T-cell (primary cell): ENCODE results near the gene SLC13A5. TPM values are rescaled to one million over a fixed set of nuclear protein-coding genes. Genes with fewer than 3 reads are reported as not detected.
"Not testable (repeated sequence)": the region's sequence is repeated elsewhere in the genome, so short reads cannot be mapped to it uniquely, and the experiment has no call there.

Source experiments
- ATAC-seq, 4 experiments: fragments of 200-7000 bp in 3 of 4; fragments of 150-1000 bp in 1 of 4; cut with Tn5 transposase; replicated peaks in 1 of 4; 1 replicate in 3 of 4; 2 replicates in 1 of 4; pipeline ENCODE4 v1.10.0; 2021; ENCODE audit warnings: moderate library complexity in 3 of 4, mild to moderate bottlenecking in 2 of 4, moderate number of reproducible peaks in 1 of 4
- CTCF ChIA-PET, 2 donors: fragments of 300-600 bp; sonication (Branson Sonifier 250); formaldehyde crosslinking; loops; one replicate each; lab custom pipeline; 2022; ENCODE audit warnings: antibody characterized with exemption in 2 of 2; lab: Charles Lee
- POLR2A ChIA-PET, 2 donors: fragments of 300-600 bp; sonication (Branson Sonifier 250); formaldehyde crosslinking; loops; one replicate each; lab custom pipeline; 2022; ENCODE audit warnings: antibody characterized with exemption in 2 of 2; lab: Charles Lee
- DNase-seq, 35 experiments: peaks; one replicate each; pipeline versions ENCODE4 v3.0.0 to v3.0.0-alpha.2; 2013 to 2023
- H3K27ac ChIP-seq: one replicate; pipeline ENCODE4 v1.5.1; 2013; ENCODE audit warnings: low read length
- H3K27me3 ChIP-seq, 2 experiments: replicated peaks in 1 of 2; 1 replicate in 1 of 2; 2 replicates in 1 of 2; pipeline versions ENCODE4 v1.6.1 to v1.7.0; 2013; ENCODE audit warnings: low read length in 1 of 2, mixed read lengths in 1 of 2; ENCODE audit not compliant: control insufficient read depth in 2 of 2, insufficient read depth in 2 of 2; ENCODE audit errors: extremely low read depth in 1 of 2
- H3K36me3 ChIP-seq, 2 donors: 1 replicate in 1 of 2; 2 replicates in 1 of 2; pipeline versions ENCODE4 v1.6.1 to v1.7.0; 2013; ENCODE audit warnings: low read length in 1 of 2; ENCODE audit not compliant: control insufficient read depth in 2 of 2, insufficient read depth in 1 of 2; ENCODE audit errors: extremely low read depth in 1 of 2
- H3K4me1 ChIP-seq, 2 experiments: 1 replicate in 1 of 2; 2 replicates in 1 of 2; pipeline versions ENCODE4 v1.6.1 to v1.7.0; 2013; ENCODE audit warnings: low read length in 2 of 2, mixed read lengths in 1 of 2; ENCODE audit not compliant: insufficient read depth in 2 of 2, control insufficient read depth in 1 of 2; ENCODE audit errors: extremely low read depth in 1 of 2
- H3K4me3 ChIP-seq, 2 donors: 1 replicate in 1 of 2; 2 replicates in 1 of 2; pipeline versions ENCODE4 v1.5.1 to v1.7.0; 2013; ENCODE audit warnings: mild to moderate bottlenecking in 2 of 2, low read length in 1 of 2, moderate library complexity in 1 of 2; ENCODE audit not compliant: control insufficient read depth in 1 of 2; ENCODE audit errors: extremely low read depth in 1 of 2
- H3K9me3 ChIP-seq: 2 replicates; pipeline ENCODE4 v1.7.0; 2013
- H3K27ac Mint-ChIP-seq, 2 donors: one replicate each; pipeline ENCODE4 v1.8.0; 2020 to 2021; ENCODE audit warnings: mild to moderate bottlenecking in 2 of 2, mixed read lengths in 2 of 2
- H3K27me3 Mint-ChIP-seq, 2 donors: one replicate each; pipeline ENCODE4 v1.8.0; 2021 to 2022; ENCODE audit warnings: mixed read lengths in 2 of 2
- H3K36me3 Mint-ChIP-seq: one replicate; pipeline ENCODE4 v1.8.0; 2021; ENCODE audit warnings: mixed read lengths
- H3K4me1 Mint-ChIP-seq, 3 donors: one replicate each; pipeline ENCODE4 v1.8.0; 2020 to 2022; ENCODE audit warnings: mixed read lengths in 3 of 3, mild to moderate bottlenecking in 1 of 3
- H3K4me3 Mint-ChIP-seq, 3 donors: one replicate each; pipeline ENCODE4 v1.8.0; 2020 to 2022; ENCODE audit warnings: mild to moderate bottlenecking in 3 of 3, mixed read lengths in 3 of 3, moderate library complexity in 3 of 3
- H3K9me3 Mint-ChIP-seq, 3 donors: one replicate each; pipeline ENCODE4 v1.8.0; 2020 to 2022; ENCODE audit warnings: mixed read lengths in 3 of 3
- WGBS: methylation state at CpG from one replicate; pipeline ENCODE4 v1.1.5; 2013; ENCODE audit warnings: missing lambda C conversion rate; ENCODE audit not compliant: insufficient coverage; 5-methylcytosine and 5-hydroxymethylcytosine counted together
- total RNA-seq, 35 experiments: library from RNA in 6 of 35; stranded (reverse) in 6 of 35; fragments of 120-200 nt in 1 of 35; gene quantifications; one replicate each; pipeline versions ENCODE4 v1.2.1 to v1.2.4 and lab custom pipeline; 2013 to 2026

SLC13A5 gene
- total RNA-seq, 5 donors from 2014 or later (not counting 1 experiment from before 2014, with no cell fraction given) = 0.13 TPM; not detected in 3

GRCh38 chr17:6695051-6695450 is 18.1 kb downstream of the SLC13A5 start:
- ChIA-PET CTCF (no interaction called here), POLR2A (interaction anchor here in 1 of 2 donors (0.6 kb wide), 1 partner anchor 1223 kb away, joined by 5 read pairs; no protein-coding TSS in a partner anchor)
- no peak for ATAC-seq
- WGBS = 83% methylated on average over 2 of the region's 2 CpGs
- Histone ChIP-seq H3K9me3 (no peaks in the 10 kb centered on the region), H3K4me3 (no peak overlapping the region), H3K4me1 (no peaks in the 10 kb centered on the region), H3K36me3 (no peaks in the 10 kb centered on the region), H3K27ac (no peak overlapping the region), H3K27me3 (peaks cover 0 to 32% of the 10 kb centered on the region in 2 experiments)
- H3K27ac Mint-ChIP-seq = no peak overlapping the region
- H3K36me3 Mint-ChIP-seq = no peaks in the 10 kb centered on the region
- H3K4me1 Mint-ChIP-seq = no peaks in the 10 kb centered on the region
- H3K9me3 Mint-ChIP-seq = no peaks in the 10 kb centered on the region
- DNase-seq = no peak
- peaks cover 24 to 47% of the 10 kb centered on the region in 2 donors for H3K27me3 Mint-ChIP-seq
- no peak overlapping the region for H3K4me3 Mint-ChIP-seq

- H3K9me3 Mint-ChIP-seq = not testable (repeated sequence)
- H3K27me3 Mint-ChIP-seq = peaks cover 33 to 61% of the 10 kb centered on the region in 2 donors
- peaks cover 0 to 28% of the 10 kb centered on the region in 2 experiments for H3K27me3 ChIP-seq
Observed at GRCh38 chr17:6691958-6692357, 21.2 kb downstream of the SLC13A5 start.

GRCh38 chr17:6691546-6691945 is 21.6 kb downstream of the SLC13A5 start:
- H3K27ac ChIP-seq = no peak overlapping the region
- Mint-ChIP-seq H3K4me1 (no peaks in the 10 kb centered on the region), H3K27me3 (peaks cover 33 to 64% of the 10 kb centered on the region in 2 donors), H3K36me3 (no peaks in the 10 kb centered on the region), H3K9me3 (no peaks in the 10 kb centered on the region), H3K4me3 (no peak overlapping the region), H3K27ac (no peak overlapping the region)
- H3K9me3 ChIP-seq = no peaks in the 10 kb centered on the region
- no peaks in the 10 kb centered on the region for H3K36me3 ChIP-seq
- ChIA-PET CTCF (no interaction called here), POLR2A (interaction anchor here in 1 of 2 donors (0.5 kb wide), 1 partner anchor 32 kb away, joined by 12 read pairs; no protein-coding TSS in a partner anchor)
- DNase-seq = no peak
- H3K4me1 ChIP-seq = no peaks in the 10 kb centered on the region
- 92% methylated on average over 1 of the region's 3 CpGs for WGBS
- no peak for ATAC-seq
- peaks cover 0 to 28% of the 10 kb centered on the region in 2 experiments for H3K27me3 ChIP-seq
- H3K4me3 ChIP-seq = no peak overlapping the region

More at GRCh38 chr17:6691958-6692357, 21.2 kb downstream of the SLC13A5 start:
- H3K36me3 Mint-ChIP-seq, CTCF ChIA-PET, DNase-seq, H3K4me3 Mint-ChIP-seq, H3K36me3 ChIP-seq, ATAC-seq, H3K27ac ChIP-seq, POLR2A ChIA-PET, H3K4me3 ChIP-seq, H3K27ac Mint-ChIP-seq, H3K4me1 Mint-ChIP-seq, H3K9me3 ChIP-seq, H3K4me1 ChIP-seq: not testable (repeated sequence)
- 54% methylated on average over 5 of the region's 6 CpGs for WGBS

- no peak overlapping the region for H3K27ac ChIP-seq
- H3K36me3 Mint-ChIP-seq = no peaks in the 10 kb centered on the region
- H3K4me3 ChIP-seq = no peak overlapping the region
- H3K4me1 Mint-ChIP-seq = no peaks in the 10 kb centered on the region
- no peak overlapping the region for H3K4me3 Mint-ChIP-seq
- H3K9me3 ChIP-seq = no peaks in the 10 kb centered on the region
- ATAC-seq = no peak
- no peaks in the 10 kb centered on the region for H3K4me1 ChIP-seq
- peaks cover 0 to 29% of the 10 kb centered on the region in 2 experiments for H3K27me3 ChIP-seq
- no peak overlapping the region for H3K27ac Mint-ChIP-seq
- H3K9me3 Mint-ChIP-seq = no peaks in the 10 kb centered on the region
- no peaks in the 10 kb centered on the region for H3K36me3 ChIP-seq
- CTCF ChIA-PET = no interaction called here
- POLR2A ChIA-PET = no interaction called here
- DNase-seq = no peak
- WGBS = 74% methylated on average over 10 of the region's 11 CpGs
- H3K27me3 Mint-ChIP-seq = peaks cover 31 to 64% of the 10 kb centered on the region in 2 donors
Observed at GRCh38 chr17:6690641-6691040, 22.5 kb downstream of the SLC13A5 start.

- no peaks in the 10 kb centered on the region for H3K4me1 ChIP-seq
- no peaks in the 10 kb centered on the region for H3K9me3 Mint-ChIP-seq
- peaks cover 0 to 37% of the 10 kb centered on the region in 2 experiments for H3K27me3 ChIP-seq
- no peak overlapping the region for H3K27ac ChIP-seq
- H3K9me3 ChIP-seq = no peaks in the 10 kb centered on the region
- H3K36me3 ChIP-seq = no peaks in the 10 kb centered on the region
- H3K4me3 ChIP-seq = no peak overlapping the region
- POLR2A ChIA-PET = no interaction called here
- H3K27me3 Mint-ChIP-seq = peaks cover 24 to 63% of the 10 kb centered on the region in 2 donors
- CTCF ChIA-PET = no interaction called here
- H3K27ac Mint-ChIP-seq = no peak overlapping the region
- no peak overlapping the region for H3K4me3 Mint-ChIP-seq
- WGBS = 87% methylated on average over 8 of the region's 9 CpGs
- DNase-seq (no peak), ATAC-seq (no peak)
- no peaks in the 10 kb centered on the region for H3K36me3 Mint-ChIP-seq
- no peaks in the 10 kb centered on the region for H3K4me1 Mint-ChIP-seq
Observed at GRCh38 chr17:6688944-6689343, 24.2 kb downstream of the SLC13A5 start.

GRCh38 chr17:6686026-6686425 is 27.1 kb downstream of the SLC13A5 start:
- H3K27me3 Mint-ChIP-seq = peaks cover 27 to 53% of the 10 kb centered on the region in 2 donors
- no peaks in the 10 kb centered on the region for H3K4me1 Mint-ChIP-seq
- no peak for ATAC-seq
- ChIA-PET CTCF (no interaction called here), POLR2A (no interaction called here)
- no peak overlapping the region for H3K4me3 Mint-ChIP-seq
- no peak overlapping the region for H3K27ac Mint-ChIP-seq
- no peaks in the 10 kb centered on the region for H3K36me3 ChIP-seq
- H3K27me3 ChIP-seq = peaks cover 0 to 38% of the 10 kb centered on the region in 2 experiments
- no peaks in the 10 kb centered on the region for H3K36me3 Mint-ChIP-seq
- no peak overlapping the region for H3K4me3 ChIP-seq
- no peaks in the 10 kb centered on the region for H3K9me3 Mint-ChIP-seq
- no peaks in the 10 kb centered on the region for H3K4me1 ChIP-seq
- WGBS = 95% methylated on average over 2 of the region's 4 CpGs
- no peak for DNase-seq
- no peak overlapping the region for H3K27ac ChIP-seq
- H3K9me3 ChIP-seq = no peaks in the 10 kb centered on the region
